ENCODE data around the gene TANK. TPM values are rescaled to one million over a fixed set of nuclear protein-coding genes. Genes with fewer than 3 reads are reported as not detected.
A peak's percentile ranks its signal among the peaks of the same experiment; 100 is the strongest.

TANK gene
- total RNA-seq, 3 donors from 2014 or later (not counting 1 experiment from before 2014, with no cell fraction given) = 68.9 to 121 (median 76.1) TPM

GRCh38 chr2:161237392-161238264 is 77.4 kb downstream of the TANK start:
- Mint-ChIP-seq H3K36me3 (no peaks in the 10 kb centered on the region), H3K4me3 (peak overlapping the region; percentile 86), H3K27me3 (ENCODE audit: low read depth in 2 of 2) (peaks cover 0 to 7% of the 10 kb centered on the region in 2 donors), H3K4me1 (peaks cover 8 to 21% of the 10 kb centered on the region in 2 donors), H3K27ac (peak overlapping the region in 1 of 2 donors; percentile 50), H3K9me3 (no peaks in the 10 kb centered on the region)
- peaks cover 17% of the 10 kb centered on the region for H3K4me1 ChIP-seq (ENCODE audit: control insufficient read depth, insufficient read depth, low read length)
- H3K27me3 ChIP-seq (ENCODE audit: control insufficient read depth, insufficient read depth, low read length) = peaks cover 3% of the 10 kb centered on the region
- peak overlapping the region; percentile 43 for H3K4me3 ChIP-seq (ENCODE audit: low read length)
- DNase-seq (peak in 1 of 2 donors; percentile 66), ATAC-seq (peak; percentile 43 to 65 (median 61))
- intact Hi-C loops (cut with micrococcal nuclease) = no loop called here
- H3K36me3 ChIP-seq (ENCODE audit: control insufficient read depth, insufficient read depth, low read length) = peaks cover 12% of the 10 kb centered on the region
- 16% methylated on average over 42 of the region's 49 CpGs for WGBS (ENCODE audit: insufficient coverage)
- TF ChIP-seq CTCF (IDR thresholded peaks at IDR 0.05) = no peak
- no peaks in the 10 kb centered on the region for H3K9me3 ChIP-seq (ENCODE audit: control insufficient read depth, insufficient read depth, low read length)
- no peak overlapping the region for H3K27ac ChIP-seq (ENCODE audit: low read length)

- H3K27ac ChIP-seq (ENCODE audit: low read length) = no peak overlapping the region
- peaks cover 17% of the 10 kb centered on the region for H3K4me1 ChIP-seq (ENCODE audit: control insufficient read depth, insufficient read depth, low read length)
- H3K9me3 ChIP-seq (ENCODE audit: control insufficient read depth, insufficient read depth, low read length) = no peaks in the 10 kb centered on the region
- peaks cover 3% of the 10 kb centered on the region for H3K27me3 ChIP-seq (ENCODE audit: control insufficient read depth, insufficient read depth, low read length)
- H3K36me3 ChIP-seq (ENCODE audit: control insufficient read depth, insufficient read depth, low read length) = peaks cover 10% of the 10 kb centered on the region
- Mint-ChIP-seq H3K9me3 (no peaks in the 10 kb centered on the region), H3K4me1 (peaks cover 14 to 27% of the 10 kb centered on the region in 2 donors), H3K27me3 (ENCODE audit: low read depth in 2 of 2) (peaks cover 0 to 7% of the 10 kb centered on the region in 2 donors), H3K4me3 (peak overlapping the region; percentile 86), H3K36me3 (no peaks in the 10 kb centered on the region), H3K27ac (peak overlapping the region in 1 of 2 donors; percentile 50)
- no peak for DNase-seq
- peak overlapping the region; percentile 43 for H3K4me3 ChIP-seq (ENCODE audit: low read length)
- 0% methylated on average over 10 of the region's 16 CpGs for WGBS (ENCODE audit: insufficient coverage)
- no peak for TF ChIP-seq CTCF (IDR thresholded peaks at IDR 0.05)
- intact Hi-C loops (cut with micrococcal nuclease) = no loop called here
- no peak for ATAC-seq
Measured at GRCh38 chr2:161238265-161238559, 78.0 kb downstream of the TANK start.

GRCh38 chr2:161238560-161239325 is 78.5 kb downstream of the TANK start:
- 4% methylated on average over 78 of the region's 78 CpGs for WGBS (ENCODE audit: insufficient coverage)
- Histone ChIP-seq H3K4me3 (ENCODE audit: low read length) (peak overlapping the region; percentile 43), H3K4me1 (ENCODE audit: control insufficient read depth, insufficient read depth, low read length) (peaks cover 17% of the 10 kb centered on the region), H3K9me3 (ENCODE audit: control insufficient read depth, insufficient read depth, low read length) (no peaks in the 10 kb centered on the region), H3K36me3 (ENCODE audit: control insufficient read depth, insufficient read depth, low read length) (peaks cover 10% of the 10 kb centered on the region), H3K27ac (ENCODE audit: low read length) (no peak overlapping the region), H3K27me3 (ENCODE audit: control insufficient read depth, insufficient read depth, low read length) (peaks cover 5% of the 10 kb centered on the region)
- Mint-ChIP-seq H3K4me1 (peaks cover 19 to 31% of the 10 kb centered on the region in 2 donors), H3K9me3 (no peaks in the 10 kb centered on the region), H3K27ac (peak overlapping the region in 1 of 2 donors; percentile 50), H3K4me3 (peak overlapping the region; percentile 86), H3K27me3 (ENCODE audit: low read depth in 2 of 2) (peaks cover 0 to 7% of the 10 kb centered on the region in 2 donors), H3K36me3 (no peaks in the 10 kb centered on the region)
- DNase-seq (peak in 1 of 2 donors; percentile 76), ATAC-seq (peak; percentile 72 to 74 (median 73))
- intact Hi-C loops (cut with micrococcal nuclease) = no loop called here
- TF ChIP-seq CTCF (IDR thresholded peaks at IDR 0.05) = no peak
